Ovary (tissue), 9 donors: ENCODE data around the gene ING4. TPM values are rescaled to one million over a fixed set of nuclear protein-coding genes. Genes with fewer than 3 reads are reported as not detected.

Experiments used
- DNase-seq, 5 donors: peaks; one replicate each; pipeline ENCODE4 v3.0.0-alpha.2; 2019 to 2020
- H3K27ac ChIP-seq, 2 donors: fragments of 200-600 bp; one replicate each; pipeline versions ENCODE4 v1.5.1 to v1.8.0; 2019 to 2022
- H3K27me3 ChIP-seq: fragments of 200-600 bp; one replicate; pipeline ENCODE4 v1.8.0; 2022
- H3K36me3 ChIP-seq: fragments of 200-600 bp; sonication (generic); one replicate; pipeline ENCODE4 v1.5.1; 2019
- H3K4me1 ChIP-seq: one replicate; pipeline ENCODE4 v1.8.1; 2013; ENCODE audit warnings: mild to moderate bottlenecking, moderate library complexity; ENCODE audit not compliant: insufficient read depth
- H3K4me3 ChIP-seq: fragments of 200-600 bp; sonication (generic); one replicate; pipeline ENCODE4 v1.5.1; 2017
- H3K9me3 ChIP-seq, 2 donors: fragments of 200-600 bp in 1 of 2; sonication (generic) in 1 of 2; one replicate each; pipeline versions ENCODE4 v1.5.1 to v1.8.1; 2013 to 2019; ENCODE audit warnings: mild to moderate bottlenecking in 1 of 2, moderate library complexity in 1 of 2
- EP300 ChIP-seq: sonication (generic); formaldehyde crosslinking; IDR thresholded peaks from one replicate; pipeline ENCODE4 v1.6.1; 2017; ENCODE audit warnings: antibody characterized with exemption
- POLR2A ChIP-seq: fragments of 450-650 bp; IDR thresholded peaks from one replicate; pipeline ENCODE4 v1.6.1; 2017; ENCODE audit warnings: antibody characterized with exemption, mild to moderate bottlenecking, moderate library complexity
- WGBS, 3 donors: extraction: QIAGEN DNeasy Blood & Tissue Kit in 1 of 3; methylation state at CpG; one replicate each; pipeline versions ENCODE4 v1.1.5 to v1.1.7; 2013 to 2017; 5-methylcytosine and 5-hydroxymethylcytosine counted together
- intact Hi-C, 4 donors: fragments of 100-400 bp; cut with DNase I; formaldehyde crosslinking; loops; one replicate each; pipeline versions ENCODE4 v1.11.0 to v1.15.1; 2022 to 2023
- polyA plus RNA-seq, 2 donors: library from polyadenylated mRNA; stranded (reverse); fragments of 200-250 nt in 1 of 2; fragments of 350-450 nt in 1 of 2; fragmentation: Illumina TruSeq in 1 of 2; extraction: RNeasy Lipid Tissue Mini Kit (QIAGEN cat#74804) in 1 of 2; gene quantifications; one replicate each; pipeline ENCODE4 v1.2.3, GENCODE V29; 2013 to 2014
- total RNA-seq, 7 donors: library from RNA; depleted of rRNA in 2 of 7; stranded (reverse); fragments of >200 nt in 2 of 7; fragmentation: NEBNext Ultra II Directional in 3 of 7; extraction: Animal tissue kit (Norgen Biotek cat#: 25700) in 3 of 7; gene quantifications; one replicate each; pipeline versions ENCODE4 v1.1.0 to v1.2.4, GENCODE V29; 2016 to 2023
- TF ChIP-seq, protein P1 (sequence below), 3 donors: fragments of 450-650 bp in 2 of 3; fragments of 200-600 bp in 1 of 3; IDR thresholded peaks; one replicate each; pipeline versions ENCODE4 v1.5.1 to v1.8.0; 2016 to 2022; ENCODE audit warnings: antibody characterized with exemption in 3 of 3, mild to moderate bottlenecking in 1 of 3
- donor health status: DM: no; HTN: no; CAD: no; lungs with moderate emphysema.
- donor health status: DM: no; HTN: no; CAD: no.
- donor health status: Bipolar disorder and iron deficiency.
- donor health status: DM: yes; HTN: yes; CAD: no.
- donor health status: DM: no; HTN: no; CAD: no.
- donor health status: DM: yes; HTN: yes; CAD: no.

ING4 gene
- total and polyA plus RNA-seq, 9 donors, result 26.1 to 90.0 (median 36.8) TPM

DNA sequence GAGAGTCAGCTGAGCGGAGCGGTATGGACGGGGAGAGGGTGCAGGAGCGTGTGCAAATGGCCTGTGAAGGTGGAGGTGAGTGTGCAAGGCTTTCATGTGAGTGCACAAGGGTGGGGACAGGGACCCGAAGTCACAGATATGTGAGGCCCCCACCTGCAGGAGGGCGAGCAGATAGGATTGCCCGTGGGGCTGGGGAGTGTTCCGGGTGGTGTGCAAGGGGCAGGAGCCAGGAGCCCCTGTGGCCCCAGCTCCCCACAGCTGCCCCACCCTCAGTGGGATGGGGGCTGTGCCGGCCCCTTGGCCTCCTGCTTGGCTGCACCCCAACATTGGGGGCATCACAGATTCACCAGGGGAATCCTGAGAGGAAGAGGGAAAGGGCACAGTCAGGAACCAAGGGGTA lies 31.8 kb upstream of the ING4 start:
- DNase-seq, result peak in 1 of 5 donors; percentile 20
- H3K27me3 ChIP-seq, result no peaks in the 10 kb centered on the region
- no peak overlapping the region for H3K4me3 ChIP-seq
- no peak overlapping the region for H3K27ac ChIP-seq
- 74 to 77% (median 77%) methylated on average over 9 of the region's 9 CpGs for WGBS, 3 donors
- no peaks in the 10 kb centered on the region for H3K36me3 ChIP-seq
- intact Hi-C loops, result no loop called here
- TF ChIP-seq POLR2A (no peak), EP300 (no peak)
- TF ChIP-seq, protein P1, sequence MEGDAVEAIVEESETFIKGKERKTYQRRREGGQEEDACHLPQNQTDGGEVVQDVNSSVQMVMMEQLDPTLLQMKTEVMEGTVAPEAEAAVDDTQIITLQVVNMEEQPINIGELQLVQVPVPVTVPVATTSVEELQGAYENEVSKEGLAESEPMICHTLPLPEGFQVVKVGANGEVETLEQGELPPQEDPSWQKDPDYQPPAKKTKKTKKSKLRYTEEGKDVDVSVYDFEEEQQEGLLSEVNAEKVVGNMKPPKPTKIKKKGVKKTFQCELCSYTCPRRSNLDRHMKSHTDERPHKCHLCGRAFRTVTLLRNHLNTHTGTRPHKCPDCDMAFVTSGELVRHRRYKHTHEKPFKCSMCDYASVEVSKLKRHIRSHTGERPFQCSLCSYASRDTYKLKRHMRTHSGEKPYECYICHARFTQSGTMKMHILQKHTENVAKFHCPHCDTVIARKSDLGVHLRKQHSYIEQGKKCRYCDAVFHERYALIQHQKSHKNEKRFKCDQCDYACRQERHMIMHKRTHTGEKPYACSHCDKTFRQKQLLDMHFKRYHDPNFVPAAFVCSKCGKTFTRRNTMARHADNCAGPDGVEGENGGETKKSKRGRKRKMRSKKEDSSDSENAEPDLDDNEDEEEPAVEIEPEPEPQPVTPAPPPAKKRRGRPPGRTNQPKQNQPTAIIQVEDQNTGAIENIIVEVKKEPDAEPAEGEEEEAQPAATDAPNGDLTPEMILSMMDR (IDR thresholded peaks at IDR 0.05), result no peak
- H3K4me1 ChIP-seq, result no peaks in the 10 kb centered on the region
- H3K9me3 ChIP-seq, result no peaks in the 10 kb centered on the region

DNA sequence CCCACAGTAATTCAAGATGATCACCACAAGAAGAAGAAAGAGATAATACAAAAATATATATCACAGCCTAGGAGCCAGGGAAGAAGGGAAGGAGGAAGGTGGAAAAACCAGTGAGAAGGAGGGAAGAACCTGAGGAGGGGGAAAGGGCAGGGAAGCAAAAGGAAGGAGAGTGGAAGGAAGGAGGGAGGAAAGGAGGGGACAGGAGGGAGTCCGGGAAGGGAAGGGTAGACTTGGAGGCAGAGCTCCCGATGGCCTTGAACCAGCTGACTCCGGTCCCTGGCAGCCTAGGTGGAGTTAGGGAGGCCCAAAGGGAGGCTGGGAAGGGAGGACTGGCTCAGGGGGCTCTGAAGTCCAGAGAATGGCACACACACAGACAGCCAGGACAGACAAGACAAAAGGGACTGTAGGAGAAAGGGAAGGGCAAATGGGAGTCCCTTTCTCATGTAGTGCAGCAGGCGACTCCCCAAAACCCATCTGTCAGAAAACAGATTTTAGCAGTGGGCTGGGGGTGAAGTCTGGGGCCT lies 31.0 kb upstream of the ING4 start:
- no peak overlapping the region for H3K4me3 ChIP-seq
- H3K4me1 ChIP-seq, result no peaks in the 10 kb centered on the region
- intact Hi-C loops, result no loop called here
- no peaks in the 10 kb centered on the region for H3K27me3 ChIP-seq
- 36 to 50% (median 47%) methylated on average over 4 of the region's 4 CpGs for WGBS, 3 donors
- no peak for DNase-seq
- TF ChIP-seq, protein P1 (IDR thresholded peaks at IDR 0.05), result no peak
- TF ChIP-seq EP300, result no peak
- no peak for TF ChIP-seq POLR2A
- no peak overlapping the region for H3K27ac ChIP-seq
- no peaks in the 10 kb centered on the region for H3K36me3 ChIP-seq
- no peaks in the 10 kb centered on the region for H3K9me3 ChIP-seq

DNA sequence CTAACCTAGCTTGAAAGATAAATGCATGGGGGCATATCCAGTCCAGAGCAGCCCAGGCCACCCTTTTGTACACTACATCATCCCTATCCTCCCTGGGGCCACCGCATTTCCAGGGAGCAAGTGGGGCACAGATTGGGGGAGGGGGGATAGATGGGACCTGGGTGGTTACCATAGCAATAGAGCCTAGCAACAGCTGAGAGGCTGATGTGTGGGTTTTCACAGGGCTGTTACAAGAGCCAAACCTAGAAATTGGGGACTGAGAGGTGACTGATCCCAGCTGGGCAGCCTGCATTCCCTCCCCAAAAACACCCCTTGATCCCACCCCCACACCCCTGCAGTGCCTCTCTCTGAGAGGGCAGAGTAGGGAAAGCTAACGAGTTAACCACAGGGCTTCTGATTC lies 30.0 kb upstream of the ING4 start:
- Histone ChIP-seq H3K9me3 (no peaks in the 10 kb centered on the region), H3K4me1 (peaks cover 2% of the 10 kb centered on the region), H3K36me3 (no peaks in the 10 kb centered on the region), H3K27ac (no peak overlapping the region), H3K27me3 (no peaks in the 10 kb centered on the region), H3K4me3 (no peak overlapping the region)
- TF ChIP-seq EP300 (no peak), POLR2A (no peak)
- TF ChIP-seq, protein P1 (IDR thresholded peaks at IDR 0.05), result no peak
- intact Hi-C loops, result no loop called here
- DNase-seq, result no peak
- 42 to 60% (median 47%) methylated on average over 2 of the region's 2 CpGs for WGBS, 3 donors

DNA sequence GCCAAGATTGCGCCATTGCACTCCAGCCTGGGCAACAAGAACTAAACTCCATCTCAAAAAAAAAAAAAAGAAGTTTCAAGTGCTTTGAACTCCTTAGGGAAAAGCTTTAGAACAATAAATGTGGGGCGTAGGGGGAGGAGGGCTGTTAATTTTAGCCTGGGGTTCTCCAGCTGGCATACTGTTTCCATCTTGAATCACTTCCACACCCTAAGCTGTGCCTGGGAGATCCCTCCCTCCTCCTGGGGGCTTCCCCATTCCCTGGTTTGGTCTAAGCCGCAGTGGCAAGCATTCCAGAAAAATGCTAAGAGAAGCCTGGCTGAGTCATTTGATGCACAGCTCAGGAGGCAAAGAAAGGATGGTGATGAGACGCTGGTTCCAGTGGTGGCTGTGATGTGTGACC lies 28.6 kb upstream of the ING4 start:
- intact Hi-C loops, result no loop called here

More for the DNA sequence above, 28.6 kb upstream of the ING4 start:
- Histone ChIP-seq H3K4me3 (no peak overlapping the region), H3K27me3 (no peaks in the 10 kb centered on the region), H3K36me3 (no peaks in the 10 kb centered on the region), H3K4me1 (peaks cover 4% of the 10 kb centered on the region), H3K9me3 (no peaks in the 10 kb centered on the region), H3K27ac (no peak overlapping the region)
- no peak for DNase-seq
- WGBS, 3 donors, result 74 to 80% (median 74%) methylated on average over 4 of the region's 4 CpGs
- TF ChIP-seq, protein P1 (IDR thresholded peaks at IDR 0.05), result no peak
- TF ChIP-seq POLR2A (no peak), EP300 (no peak)
